GM18498 (cell line): Measurements from ENCODE around the gene UROC1.

ENCODE experiments used
- ATAC-seq: cut with Tn5 transposase; IDR thresholded peaks from one replicate; pipeline ENCODE4 v1.9.1; 2021; ENCODE audit warnings: mild to moderate bottlenecking, moderate library complexity; ENCODE audit not compliant: unreplicated experiment

UROC1 gene

GRCh38 chr3:126464997-126465396 lies 52.6 kb downstream of the UROC1 start:
- no peak for ATAC-seq

DNA sequence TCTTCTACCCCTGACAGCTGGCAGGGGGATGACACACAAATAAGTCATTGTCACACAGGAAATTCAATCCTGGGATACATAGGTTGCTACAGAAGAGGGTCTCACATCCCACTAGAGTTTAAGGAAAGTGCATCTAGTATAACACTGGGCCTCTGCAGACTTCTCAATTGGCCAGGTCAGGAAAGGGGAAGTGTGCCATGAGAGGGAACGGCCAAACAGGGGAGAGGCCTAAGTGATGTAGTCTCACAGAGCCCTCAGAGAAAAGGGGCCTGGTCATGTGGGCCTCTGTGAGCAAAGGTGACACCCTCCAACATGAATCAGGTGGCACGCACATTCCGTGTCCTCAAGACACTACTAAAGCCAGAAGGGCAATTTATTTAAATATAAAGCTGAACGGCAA lies 53.1 kb downstream of the UROC1 start:
- ATAC-seq, result no peak

DNA sequence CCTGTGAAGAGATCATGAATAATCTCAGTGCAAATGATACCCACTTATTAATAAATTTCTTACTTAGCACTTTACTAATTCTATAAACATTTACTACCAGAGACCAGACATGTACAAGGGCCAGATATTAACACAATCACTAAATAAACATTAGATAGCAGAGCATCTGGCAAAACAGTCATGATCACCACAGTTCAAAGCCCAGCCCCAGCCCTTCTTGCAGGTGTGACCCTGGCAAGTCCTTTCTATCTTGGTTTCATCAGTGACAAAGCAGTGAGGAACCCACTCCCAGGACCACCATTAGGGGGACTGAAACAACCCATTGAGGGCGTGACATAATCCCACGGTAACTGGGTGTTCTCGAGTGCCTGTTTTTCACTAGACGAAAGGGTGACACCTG lies 53.5 kb downstream of the UROC1 start:
- no peak for ATAC-seq

DNA sequence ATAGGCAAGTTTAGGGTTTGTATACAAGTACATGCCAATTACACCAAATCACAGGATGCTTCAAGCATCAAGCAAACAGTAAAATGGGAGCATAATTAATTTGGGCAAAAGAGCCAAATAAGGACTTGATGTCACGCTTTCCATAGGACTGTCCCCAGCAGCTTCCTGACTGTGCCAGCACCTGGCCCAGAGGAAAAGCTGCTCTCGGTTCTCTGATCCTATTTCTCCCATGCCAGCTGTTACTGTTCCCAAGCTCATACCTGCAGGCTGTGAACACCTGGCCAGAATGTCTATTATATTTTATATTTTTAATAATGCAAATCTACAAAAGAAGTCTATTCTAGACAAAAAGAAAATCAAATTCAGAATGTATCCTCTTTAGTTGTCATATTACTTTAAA lies 54.1 kb downstream of the UROC1 start:
- ATAC-seq, result no peak

DNA sequence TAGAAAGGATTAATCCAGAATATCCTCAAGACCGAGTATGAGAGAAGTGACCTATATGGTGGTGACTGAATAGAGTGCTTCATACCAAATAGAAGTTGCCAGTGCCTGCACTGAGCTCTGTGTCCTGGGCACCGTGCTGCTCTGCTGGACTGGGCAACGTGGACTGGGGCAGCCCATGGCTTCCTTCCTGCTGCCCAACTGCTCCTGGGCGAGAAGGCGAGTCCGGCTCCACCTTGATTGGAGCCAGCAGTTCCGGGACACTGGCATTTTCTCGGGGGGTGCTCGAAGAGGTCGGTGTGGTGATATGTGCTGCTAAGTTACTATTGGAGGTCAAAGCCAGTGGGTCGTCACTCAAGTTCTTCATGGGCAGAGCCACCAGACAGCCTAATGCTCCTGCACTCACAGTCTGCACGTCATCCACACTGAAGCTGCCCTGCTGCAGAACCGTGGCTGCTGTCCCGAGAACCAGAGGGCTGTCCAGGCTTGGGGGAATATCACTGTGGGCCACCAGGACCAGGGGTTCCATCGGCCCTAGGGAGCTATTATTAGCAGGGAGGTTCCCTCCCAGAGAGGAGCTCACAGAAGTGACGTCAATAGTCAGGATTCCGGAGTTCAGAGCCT lies 56.0 kb downstream of the UROC1 start:
- ATAC-seq, result no peak

DNA sequence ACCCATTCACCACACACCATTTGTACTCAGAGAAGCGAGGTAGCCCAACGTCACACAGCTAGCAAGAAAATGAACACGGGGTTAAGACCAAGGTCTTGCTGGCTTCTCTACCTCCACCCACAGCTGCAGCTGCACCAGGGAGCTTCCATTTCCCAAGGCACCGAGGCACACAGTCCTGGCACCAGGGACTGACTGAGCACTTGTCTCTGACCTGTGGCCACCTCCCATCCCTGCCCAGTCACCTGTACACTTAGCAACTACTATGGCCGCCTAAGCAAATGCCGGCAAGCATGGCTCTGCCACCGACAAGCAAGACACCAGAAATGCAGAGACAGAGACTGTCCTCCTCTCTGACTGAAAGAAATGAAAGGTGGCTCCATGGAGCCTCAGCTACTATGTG lies 57.2 kb downstream of the UROC1 start:
- ATAC-seq, result no peak

DNA sequence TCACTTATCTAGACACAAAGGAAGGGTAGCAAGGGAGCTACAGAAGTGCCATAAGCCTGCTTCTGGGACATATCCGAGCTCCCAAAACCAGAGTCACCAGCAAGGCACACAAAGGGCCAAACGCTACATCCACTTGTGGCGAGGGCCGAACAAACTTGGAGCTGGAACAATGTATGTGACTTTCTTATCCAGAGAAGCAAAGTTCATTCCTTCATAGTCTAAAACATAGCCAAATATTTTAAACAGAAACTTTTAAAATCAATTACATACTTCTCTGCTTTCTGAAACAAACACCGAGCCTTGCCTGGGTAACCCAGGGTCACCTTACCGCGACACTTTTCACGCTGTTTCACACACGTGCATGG lies 57.8 kb downstream of the UROC1 start:
- ATAC-seq, result no peak

- ATAC-seq, result no peak
Observed at GRCh38 chr3:126459111-126459762, 58.3 kb downstream of the UROC1 start.

- ATAC-seq, result no peak
Observed at GRCh38 chr3:126456766-126457388, 60.7 kb downstream of the UROC1 start.

DNA sequence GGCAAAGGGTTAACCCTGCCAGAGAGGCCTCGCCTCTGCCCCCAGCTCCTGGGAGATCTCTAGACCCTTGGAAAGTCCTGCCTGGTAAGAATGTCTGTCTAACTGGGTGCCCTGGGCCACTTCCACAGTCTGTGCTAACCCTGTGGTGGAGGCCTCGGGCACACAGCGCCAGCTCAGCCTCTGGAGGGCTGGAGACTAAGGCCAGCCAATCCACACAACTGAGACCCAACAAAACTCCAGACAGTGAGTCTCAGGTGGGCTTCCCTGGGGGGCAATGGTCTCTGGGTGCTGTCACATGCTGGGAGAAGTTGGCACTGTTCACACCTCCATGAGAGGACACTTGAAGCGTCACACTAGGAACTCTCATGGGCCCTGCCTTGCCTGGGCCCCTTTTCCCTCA lies 61.4 kb downstream of the UROC1 start:
- ATAC-seq, result no peak

DNA sequence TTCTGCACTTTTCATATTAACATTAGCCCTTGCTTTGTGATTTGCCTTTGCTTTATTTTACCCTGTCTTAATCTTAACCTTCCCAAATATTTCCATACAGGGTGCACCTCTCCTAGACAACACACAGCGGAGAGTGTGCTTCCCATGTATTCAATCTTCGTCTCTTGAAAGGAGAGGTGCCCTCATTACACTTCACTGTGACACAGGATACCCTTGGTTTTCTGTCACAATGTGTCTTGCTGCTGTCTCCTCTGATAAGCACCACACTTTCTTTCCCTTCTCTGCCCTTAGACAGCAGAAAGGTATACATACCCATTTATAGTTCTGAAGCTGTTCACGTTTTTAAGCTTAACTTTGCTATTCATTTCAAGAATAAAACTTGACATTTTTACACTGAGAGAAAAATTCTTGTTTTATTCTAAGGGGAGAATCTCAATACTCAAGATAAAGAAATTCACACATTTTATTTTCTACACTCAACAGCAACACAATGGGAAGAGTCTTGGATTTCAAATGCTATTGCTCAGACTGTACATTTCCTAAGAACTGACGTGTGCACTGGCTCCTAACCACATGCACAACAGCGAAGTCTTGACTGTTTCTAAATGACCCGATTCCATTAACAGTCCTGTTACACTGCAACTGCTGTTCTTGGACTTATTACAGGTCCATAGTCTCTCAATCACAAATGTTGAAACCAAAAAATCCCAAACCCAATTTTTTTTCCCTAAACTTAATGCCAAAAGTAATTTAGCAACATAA lies 63.0 kb downstream of the UROC1 start:
- no peak for ATAC-seq

DNA sequence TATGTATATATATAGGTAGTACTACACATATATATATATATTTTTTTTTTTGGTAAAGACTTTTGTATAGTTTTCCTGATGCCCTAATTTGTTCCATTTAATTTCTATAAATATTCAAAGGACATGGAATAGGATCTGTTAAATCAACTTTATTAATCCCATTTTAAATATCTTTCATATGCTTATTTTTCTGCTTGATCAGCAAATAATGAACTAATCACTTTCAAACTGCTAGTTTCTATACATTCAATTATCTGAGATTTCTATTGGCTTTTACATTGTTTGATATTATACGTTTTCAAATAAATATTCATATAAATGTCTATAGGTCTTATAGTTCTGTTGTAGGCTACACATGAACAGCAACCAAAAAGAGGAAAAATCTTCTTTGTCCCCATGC lies 63.5 kb downstream of the UROC1 start:
- no peak for ATAC-seq

DNA sequence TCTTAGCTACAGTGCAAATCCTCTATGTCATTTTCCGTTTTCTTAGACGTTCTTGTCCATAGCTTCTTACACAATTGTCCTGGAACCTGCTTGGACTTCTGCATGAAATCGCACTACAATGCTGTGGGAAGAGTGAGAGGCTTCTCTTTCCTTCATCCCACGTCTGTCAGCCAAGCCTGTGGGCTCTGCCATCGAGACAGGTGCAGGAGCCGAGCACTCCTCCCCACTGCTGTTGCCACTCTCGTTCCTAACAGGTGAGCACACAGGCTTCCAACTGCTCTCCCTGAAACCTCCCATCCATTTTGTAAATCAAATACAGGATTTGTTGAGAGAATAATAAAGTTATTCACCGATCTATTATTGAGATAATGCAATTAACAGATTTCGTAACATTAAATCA lies 65.4 kb downstream of the UROC1 start:
- no peak for ATAC-seq

DNA sequence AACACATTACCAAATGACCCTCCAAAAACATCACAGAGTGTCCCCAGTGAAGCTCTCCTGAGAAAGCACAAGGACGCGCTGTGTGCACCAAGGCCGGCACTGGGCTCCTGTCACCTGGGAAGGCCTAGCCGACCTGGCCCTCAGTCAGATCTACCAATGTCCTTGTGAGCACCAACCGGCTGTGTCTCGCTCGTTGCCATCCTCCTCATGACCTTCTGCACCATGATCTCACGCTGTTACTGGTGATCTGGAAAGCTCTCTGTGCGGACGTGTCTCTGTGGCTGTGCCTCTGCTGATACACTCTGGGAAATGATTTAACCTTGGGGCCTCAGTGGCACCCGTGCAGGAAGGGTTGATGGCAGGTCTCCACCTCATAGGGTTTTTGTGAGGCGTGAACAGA lies 66.1 kb downstream of the UROC1 start:
- ATAC-seq, result no peak

DNA sequence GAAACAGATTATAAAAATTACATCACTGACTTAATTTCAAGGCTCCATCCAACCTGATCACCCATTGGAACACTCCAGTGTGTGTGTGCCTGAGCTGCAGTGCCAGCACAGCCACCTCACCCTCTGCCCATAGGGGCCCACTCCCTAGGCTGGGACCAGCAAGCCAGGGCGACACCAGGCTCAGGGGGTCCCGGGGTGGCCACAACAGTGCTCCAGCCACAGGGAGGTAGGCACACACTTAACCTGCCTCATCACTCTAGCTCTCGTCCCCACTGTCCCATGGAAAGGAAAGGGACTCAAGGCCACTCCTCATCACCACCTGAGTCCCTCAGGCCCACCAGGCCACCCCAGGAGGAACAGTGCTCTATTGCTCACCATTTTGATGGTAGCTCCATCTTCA lies 66.8 kb downstream of the UROC1 start:
- no peak for ATAC-seq

- ATAC-seq, result no peak
Observed at GRCh38 chr3:126450219-126450618, 67.4 kb downstream of the UROC1 start.

- no peak for ATAC-seq
Observed at GRCh38 chr3:126449621-126450051, 67.9 kb downstream of the UROC1 start.

- ATAC-seq, result no peak
Observed at GRCh38 chr3:126448893-126449180, 68.7 kb downstream of the UROC1 start.

DNA sequence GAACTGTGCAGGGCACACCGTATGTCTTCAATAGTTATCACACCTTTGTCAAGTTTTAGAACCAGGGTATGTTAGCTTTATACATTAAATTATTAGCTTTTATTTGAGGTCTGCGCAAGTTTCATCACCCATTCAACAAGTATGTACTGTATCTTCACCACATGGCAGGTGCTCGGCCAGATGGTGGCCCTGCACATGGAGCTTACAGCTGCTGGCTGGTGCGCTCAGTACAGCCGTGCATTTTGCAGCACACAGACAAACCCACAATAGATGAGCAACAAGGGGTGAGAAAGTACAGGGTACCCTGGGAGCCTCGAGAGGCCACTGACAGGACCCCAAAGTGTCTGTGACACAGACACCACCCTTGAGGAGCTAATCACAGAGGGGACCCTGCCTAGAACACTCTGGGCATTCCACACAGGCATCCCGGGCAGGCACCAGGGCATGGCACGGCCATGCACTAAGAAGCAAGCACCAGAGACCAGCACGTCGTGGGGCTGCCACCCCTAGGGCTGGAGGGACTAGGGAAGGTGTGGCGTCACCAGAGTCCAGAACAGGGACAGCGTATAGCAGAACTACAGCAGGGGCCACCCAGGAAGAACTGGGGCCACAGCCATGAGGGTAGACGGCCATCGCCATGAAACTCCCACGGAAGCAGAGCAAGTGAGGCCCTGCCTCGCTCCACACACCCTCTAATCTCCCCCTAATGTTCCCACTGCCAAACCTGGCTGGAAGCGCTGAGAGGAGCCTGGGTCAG lies 69.3 kb downstream of the UROC1 start:
- no peak for ATAC-seq

GRCh38 chr3:126447456-126448106 lies 70.0 kb downstream of the UROC1 start:
- ATAC-seq, result no peak

- no peak for ATAC-seq
Observed at GRCh38 chr3:126446791-126447190, 70.8 kb downstream of the UROC1 start.
